ENCODE data around the gene LRRC25.

LRRC25 gene

DNA sequence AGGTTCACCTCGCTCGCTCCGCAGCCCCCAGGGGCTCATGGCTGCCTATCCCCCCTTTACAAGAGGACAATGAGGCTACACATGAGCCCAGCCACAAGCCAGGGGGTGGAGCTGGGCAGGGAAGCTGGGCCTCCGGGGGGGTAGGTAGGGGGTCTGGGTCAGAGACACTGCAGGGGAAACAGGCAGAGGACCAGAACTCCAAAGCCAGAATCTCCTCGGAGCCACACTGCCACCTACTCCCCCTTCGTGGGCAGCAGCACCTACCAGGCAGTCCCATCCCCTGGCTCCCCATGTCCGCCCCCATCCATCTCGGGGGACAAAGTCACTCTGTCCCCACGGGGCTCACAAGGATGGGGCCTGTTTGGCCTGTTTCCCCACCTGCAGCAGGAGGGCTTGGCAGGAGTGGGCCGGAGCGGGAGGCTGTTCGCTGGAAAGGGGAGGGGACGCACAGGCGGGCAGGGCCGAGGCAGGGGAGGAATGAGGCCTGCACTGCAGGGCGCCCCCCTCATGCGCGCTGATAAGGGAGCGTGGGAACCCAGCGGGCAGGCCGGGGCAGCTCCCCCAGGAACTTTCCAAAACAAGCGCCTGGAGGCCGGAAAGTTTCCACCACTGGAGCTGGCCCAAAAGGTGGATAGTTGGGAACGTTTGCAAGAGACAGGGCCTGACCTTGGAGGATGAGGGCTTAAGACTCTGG, 41.1 kb upstream of the LRRC25 start (continued):
- TF ChIP-seq, protein P1, sequence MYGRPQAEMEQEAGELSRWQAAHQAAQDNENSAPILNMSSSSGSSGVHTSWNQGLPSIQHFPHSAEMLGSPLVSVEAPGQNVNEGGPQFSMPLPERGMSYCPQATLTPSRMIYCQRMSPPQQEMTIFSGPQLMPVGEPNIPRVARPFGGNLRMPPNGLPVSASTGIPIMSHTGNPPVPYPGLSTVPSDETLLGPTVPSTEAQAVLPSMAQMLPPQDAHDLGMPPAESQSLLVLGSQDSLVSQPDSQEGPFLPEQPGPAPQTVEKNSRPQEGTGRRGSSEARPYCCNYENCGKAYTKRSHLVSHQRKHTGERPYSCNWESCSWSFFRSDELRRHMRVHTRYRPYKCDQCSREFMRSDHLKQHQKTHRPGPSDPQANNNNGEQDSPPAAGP (tag by site-specific recombination; IDR thresholded peaks at IDR 0.05), result peak; percentile 94
- no peak for TF ChIP-seq ZNF624 (tag by site-specific recombination; IDR thresholded peaks at IDR 0.05)
- no peak for TF ChIP-seq ZBTB1 (tag by site-specific recombination; IDR thresholded peaks at IDR 0.05)
- TF ChIP-seq, protein P2, sequence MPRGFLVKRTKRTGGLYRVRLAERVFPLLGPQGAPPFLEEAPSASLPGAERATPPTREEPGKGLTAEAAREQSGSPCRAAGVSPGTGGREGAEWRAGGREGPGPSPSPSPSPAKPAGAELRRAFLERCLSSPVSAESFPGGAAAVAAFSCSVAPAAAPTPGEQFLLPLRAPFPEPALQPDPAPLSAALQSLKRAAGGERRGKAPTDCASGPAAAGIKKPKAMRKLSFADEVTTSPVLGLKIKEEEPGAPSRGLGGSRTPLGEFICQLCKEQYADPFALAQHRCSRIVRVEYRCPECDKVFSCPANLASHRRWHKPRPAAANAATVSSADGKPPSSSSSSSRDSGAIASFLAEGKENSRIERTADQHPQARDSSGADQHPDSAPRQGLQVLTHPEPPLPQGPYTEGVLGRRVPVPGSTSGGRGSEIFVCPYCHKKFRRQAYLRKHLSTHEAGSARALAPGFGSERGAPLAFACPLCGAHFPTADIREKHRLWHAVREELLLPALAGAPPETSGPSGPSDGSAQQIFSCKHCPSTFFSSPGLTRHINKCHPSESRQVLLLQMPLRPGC (tag by site-specific recombination; IDR thresholded peaks at IDR 0.05), result peak; percentile 68; the same call in 1 of the 2 replicates
- TF ChIP-seq ZNF16 (tag by site-specific recombination; IDR thresholded peaks at IDR 0.05; ENCODE audit: low read depth), result no peak
- TF ChIP-seq ZNF660 (tag by site-specific recombination; IDR thresholded peaks at IDR 0.05), result peak; percentile 79
- TF ChIP-seq EGR2 (tag by site-specific recombination; IDR thresholded peaks at IDR 0.05; ENCODE audit: low read depth), result peak; percentile 95
- TF ChIP-seq ZNF112 (tag by site-specific recombination; IDR thresholded peaks at IDR 0.05), result no peak
- no peak for TF ChIP-seq ZNF146 (tag by site-specific recombination; IDR thresholded peaks at IDR 0.05)
- TF ChIP-seq ZNF23 (tag by site-specific recombination; IDR thresholded peaks at IDR 0.05; ENCODE audit: borderline replicate concordance), result no peak
- TF ChIP-seq ZNF677 (tag by site-specific recombination; IDR thresholded peaks at IDR 0.05), result no peak
- peak; percentile 97 for TF ChIP-seq IKZF3 (tag by site-specific recombination; IDR thresholded peaks at IDR 0.05)
- TF ChIP-seq GFI1B (tag by site-specific recombination; IDR thresholded peaks at IDR 0.05), result no peak
- TF ChIP-seq, protein P3, sequence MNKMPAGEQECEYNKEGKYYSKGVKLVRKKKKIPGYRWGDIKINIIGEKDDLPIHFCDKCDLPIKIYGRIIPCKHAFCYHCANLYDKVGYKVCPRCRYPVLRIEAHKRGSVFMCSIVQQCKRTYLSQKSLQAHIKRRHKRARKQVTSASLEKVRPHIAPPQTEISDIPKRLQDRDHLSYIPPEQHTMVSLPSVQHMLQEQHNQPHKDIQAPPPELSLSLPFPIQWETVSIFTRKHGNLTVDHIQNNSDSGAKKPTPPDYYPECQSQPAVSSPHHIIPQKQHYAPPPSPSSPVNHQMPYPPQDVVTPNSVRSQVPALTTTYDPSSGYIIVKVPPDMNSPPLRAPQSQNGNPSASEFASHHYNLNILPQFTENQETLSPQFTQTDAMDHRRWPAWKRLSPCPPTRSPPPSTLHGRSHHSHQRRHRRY (tag by site-specific recombination; IDR thresholded peaks at IDR 0.05), result no peak
- no peak for TF ChIP-seq ZNF202 (tag by site-specific recombination; IDR thresholded peaks at IDR 0.05; ENCODE audit: borderline replicate concordance)
- TF ChIP-seq ZNF549 (tag by site-specific recombination; IDR thresholded peaks at IDR 0.05), result no peak
- TF ChIP-seq ZNF843 (tag by site-specific recombination; IDR thresholded peaks at IDR 0.05), result peak; percentile 81; the same call in 1 of the 2 replicates
- TF ChIP-seq TRIM28 (IDR thresholded peaks at IDR 0.05; ENCODE audit: borderline replicate concordance, low read length), result peak; percentile 44; the same call in 1 of the 2 replicates
- no peak for TF ChIP-seq ZNF585B (tag by site-specific recombination; IDR thresholded peaks at IDR 0.05)
- peak; percentile 86 for TF ChIP-seq ZNF10 (tag by site-specific recombination; IDR thresholded peaks at IDR 0.05)
- TF ChIP-seq ZNF24 (tag by site-specific recombination; IDR thresholded peaks at IDR 0.05), result peak; percentile 79
- TF ChIP-seq, protein P4, sequence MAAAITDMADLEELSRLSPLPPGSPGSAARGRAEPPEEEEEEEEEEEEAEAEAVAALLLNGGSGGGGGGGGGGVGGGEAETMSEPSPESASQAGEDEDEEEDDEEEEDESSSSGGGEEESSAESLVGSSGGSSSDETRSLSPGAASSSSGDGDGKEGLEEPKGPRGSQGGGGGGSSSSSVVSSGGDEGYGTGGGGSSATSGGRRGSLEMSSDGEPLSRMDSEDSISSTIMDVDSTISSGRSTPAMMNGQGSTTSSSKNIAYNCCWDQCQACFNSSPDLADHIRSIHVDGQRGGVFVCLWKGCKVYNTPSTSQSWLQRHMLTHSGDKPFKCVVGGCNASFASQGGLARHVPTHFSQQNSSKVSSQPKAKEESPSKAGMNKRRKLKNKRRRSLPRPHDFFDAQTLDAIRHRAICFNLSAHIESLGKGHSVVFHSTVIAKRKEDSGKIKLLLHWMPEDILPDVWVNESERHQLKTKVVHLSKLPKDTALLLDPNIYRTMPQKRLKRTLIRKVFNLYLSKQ (tag by site-specific recombination; IDR thresholded peaks at IDR 0.05; ENCODE audit: borderline replicate concordance), result no peak
- peak; percentile 97 for TF ChIP-seq ZXDB (tag by site-specific recombination; IDR thresholded peaks at IDR 0.05)
- TF ChIP-seq, protein P5, sequence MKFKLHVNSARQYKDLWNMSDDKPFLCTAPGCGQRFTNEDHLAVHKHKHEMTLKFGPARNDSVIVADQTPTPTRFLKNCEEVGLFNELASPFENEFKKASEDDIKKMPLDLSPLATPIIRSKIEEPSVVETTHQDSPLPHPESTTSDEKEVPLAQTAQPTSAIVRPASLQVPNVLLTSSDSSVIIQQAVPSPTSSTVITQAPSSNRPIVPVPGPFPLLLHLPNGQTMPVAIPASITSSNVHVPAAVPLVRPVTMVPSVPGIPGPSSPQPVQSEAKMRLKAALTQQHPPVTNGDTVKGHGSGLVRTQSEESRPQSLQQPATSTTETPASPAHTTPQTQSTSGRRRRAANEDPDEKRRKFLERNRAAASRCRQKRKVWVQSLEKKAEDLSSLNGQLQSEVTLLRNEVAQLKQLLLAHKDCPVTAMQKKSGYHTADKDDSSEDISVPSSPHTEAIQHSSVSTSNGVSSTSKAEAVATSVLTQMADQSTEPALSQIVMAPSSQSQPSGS (tag by site-specific recombination; IDR thresholded peaks at IDR 0.05; ENCODE audit: low read depth), result no peak
- TF ChIP-seq KLF8 (tag by site-specific recombination; IDR thresholded peaks at IDR 0.05), result peak; percentile 79
- TF ChIP-seq ZNF544 (tag by site-specific recombination; IDR thresholded peaks at IDR 0.05), result no peak
- TF ChIP-seq ZNF155 (tag by site-specific recombination; IDR thresholded peaks at IDR 0.05), result no peak
- no peak; the same call in 1 of the 2 replicates for TF ChIP-seq ZNF394 (tag by site-specific recombination; IDR thresholded peaks at IDR 0.05; ENCODE audit: borderline replicate concordance)
- TF ChIP-seq ZNF366 (tag by site-specific recombination; conservative IDR thresholded peaks at IDR 0.05), result peak; percentile 57; the same call in 1 of the 2 replicates
- peak; percentile 59; the same call in 1 of the 2 replicates for TF ChIP-seq OVOL3 (tag by site-specific recombination; IDR thresholded peaks at IDR 0.05)
- TF ChIP-seq ZNF48 (tag by site-specific recombination; IDR thresholded peaks at IDR 0.05), result no peak

Data from HEK293 (cell line).